DOHH2 (cell line): ENCODE data around the gene IPO5.

Experiments used
- H3F3A ChIP-seq: fragments of 200-600 bp; sonication (generic), shearing (Covaris generic); 2 replicates; pipeline ENCODE4 v1.6.0; 2016; ENCODE audit warnings: antibody characterized with exemption, mild to moderate bottlenecking; ENCODE audit not compliant: control insufficient read depth, insufficient read depth
- H3K27ac ChIP-seq: fragments of 200-600 bp; sonication (generic); 2 replicates; pipeline ENCODE4 v1.5.1; 2014; ENCODE audit warnings: low read depth, mild to moderate bottlenecking, low read length, moderate library complexity
- H3K27me3 ChIP-seq: fragments of 200-600 bp; sonication (generic); 2 replicates; pipeline ENCODE4 v1.6.1; 2014; ENCODE audit warnings: mild to moderate bottlenecking, low read length, mixed read lengths; ENCODE audit not compliant: control insufficient read depth
- H3K36me3 ChIP-seq: fragments of 200-600 bp; sonication (generic); 2 replicates; pipeline ENCODE4 v1.6.1; 2014; ENCODE audit warnings: mild to moderate bottlenecking, low read length, moderate library complexity, mixed read lengths; ENCODE audit not compliant: control insufficient read depth
- H3K4me1 ChIP-seq: fragments of 200-600 bp; sonication (generic); 2 replicates; pipeline ENCODE4 v1.6.1; 2014; ENCODE audit warnings: mild to moderate bottlenecking, low read length, mixed read lengths; ENCODE audit not compliant: control insufficient read depth
- H3K4me2 ChIP-seq: fragments of 200-600 bp; sonication (generic); 2 replicates; pipeline ENCODE4 v1.6.0; 2014; ENCODE audit warnings: mild to moderate bottlenecking, low read length, moderate library complexity
- H3K4me3 ChIP-seq: fragments of 200-600 bp; sonication (generic); 2 replicates; pipeline ENCODE4 v1.5.1; 2014; ENCODE audit warnings: mild to moderate bottlenecking, low read length, mixed read lengths
- H3K79me2 ChIP-seq: fragments of 200-600 bp; sonication (generic); 2 replicates; pipeline ENCODE4 v1.6.1; 2014; ENCODE audit warnings: mild to moderate bottlenecking, low read length, mixed read lengths; ENCODE audit not compliant: control insufficient read depth
- H3K9me2 ChIP-seq: fragments of 200-600 bp; sonication (generic); replicated peaks from 2 replicates; pipeline ENCODE4 v1.6.1; 2014; ENCODE audit warnings: mild to moderate bottlenecking, low read length, mixed read lengths; ENCODE audit not compliant: control insufficient read depth
- H3K9me3 ChIP-seq: fragments of 200-600 bp; sonication (generic); 2 replicates; pipeline ENCODE4 v1.6.1; 2014; ENCODE audit warnings: antibody characterized with exemption, low read length, mixed read lengths; ENCODE audit not compliant: control insufficient read depth, insufficient read depth
- H4K20me1 ChIP-seq: fragments of 200-600 bp; sonication (generic); 2 replicates; pipeline ENCODE4 v1.6.0; 2014; ENCODE audit warnings: low read depth, mild to moderate bottlenecking, antibody characterized with exemption, low read length, moderate library complexity; ENCODE audit not compliant: control insufficient read depth, insufficient read depth
- CTCF ChIP-seq: fragments of 200-600 bp; sonication (generic); IDR thresholded peaks from one replicate; pipeline ENCODE4 v1.5.1; 2014; ENCODE audit warnings: antibody characterized with exemption, mild to moderate bottlenecking, low read depth, low read length; ENCODE audit not compliant: poor library complexity, severe bottlenecking
- EZH2phosphoT487 ChIP-seq: fragments of 200-600 bp; sonication (generic); IDR thresholded peaks from 2 replicates; pipeline ENCODE4 v1.6.1; 2017; ENCODE audit warnings: borderline replicate concordance, mild to moderate bottlenecking, antibody characterized with exemption, low read length, moderate library complexity, mixed read lengths

The IPO5 gene

GRCh38 chr13:98019186-98019585 is 65.7 kb downstream of the IPO5 start:
- Histone ChIP-seq H3K27me3 (no peaks in the 10 kb centered on the region), H3K4me3 (no peak overlapping the region), H3K9me2 (no peaks in the 10 kb centered on the region), H3F3A (peaks cover 6% of the 10 kb centered on the region; the same call in 1 of the 2 replicates), H3K79me2 (no peaks in the 10 kb centered on the region), H3K9me3 (no peaks in the 10 kb centered on the region), H3K4me1 (no peaks in the 10 kb centered on the region), H3K27ac (no peak overlapping the region), H3K4me2 (no peak overlapping the region), H4K20me1 (peaks cover 3% of the 10 kb centered on the region; the same call in 1 of the 2 replicates), H3K36me3 (peaks cover 95% of the 10 kb centered on the region)
- TF ChIP-seq CTCF, result no peak
- TF ChIP-seq EZH2phosphoT487, result no peak

DNA sequence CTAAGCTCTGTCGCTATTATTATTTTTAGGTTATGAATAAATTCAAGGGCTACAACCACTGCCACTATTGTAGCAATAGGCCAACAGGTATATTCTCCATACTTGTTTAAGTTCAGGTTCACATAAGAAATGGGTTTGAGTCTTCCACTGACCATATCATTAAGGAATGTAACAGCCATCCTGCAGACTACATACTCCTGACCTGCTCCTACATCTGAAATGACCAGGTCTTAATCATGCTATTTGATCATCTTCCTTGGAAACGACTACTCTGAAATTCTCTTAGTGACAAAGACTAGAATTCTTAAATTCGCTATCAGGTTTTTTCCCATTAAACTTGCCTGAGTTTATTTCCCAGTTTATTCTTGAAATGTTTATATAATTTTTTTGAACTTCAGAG is 66.8 kb downstream of the IPO5 start:
- Histone ChIP-seq H3K79me2 (no peaks in the 10 kb centered on the region), H3K36me3 (peaks cover 85% of the 10 kb centered on the region), H3F3A (peaks cover 6% of the 10 kb centered on the region; the same call in 1 of the 2 replicates), H3K9me2 (no peaks in the 10 kb centered on the region), H3K4me1 (no peaks in the 10 kb centered on the region), H3K4me3 (no peak overlapping the region), H3K9me3 (no peaks in the 10 kb centered on the region), H3K27me3 (no peaks in the 10 kb centered on the region), H3K4me2 (no peak overlapping the region), H3K27ac (no peak overlapping the region), H4K20me1 (peaks cover 3% of the 10 kb centered on the region; the same call in 1 of the 2 replicates)
- TF ChIP-seq CTCF, result no peak
- TF ChIP-seq EZH2phosphoT487, result no peak

- H3K9me3 ChIP-seq, result no peaks in the 10 kb centered on the region
- H3K27me3 ChIP-seq, result no peaks in the 10 kb centered on the region
- no peak overlapping the region for H3K4me3 ChIP-seq
- no peak overlapping the region for H3K27ac ChIP-seq
- TF ChIP-seq EZH2phosphoT487 (no peak), CTCF (no peak)
- peaks cover 3% of the 10 kb centered on the region; the same call in 1 of the 2 replicates for H4K20me1 ChIP-seq
- peaks cover 6% of the 10 kb centered on the region; the same call in 1 of the 2 replicates for H3F3A ChIP-seq
- H3K36me3 ChIP-seq, result peaks cover 70% of the 10 kb centered on the region
- no peaks in the 10 kb centered on the region for H3K9me2 ChIP-seq
- H3K4me2 ChIP-seq, result no peak overlapping the region
- H3K79me2 ChIP-seq, result no peaks in the 10 kb centered on the region
- H3K4me1 ChIP-seq, result no peaks in the 10 kb centered on the region
Observed at GRCh38 chr13:98022210-98022609, 68.7 kb downstream of the IPO5 start.
